Activated effector memory CD4-positive, alpha-beta T cell treated with Interleukin-2 at 50 U/mL for 16 hours (primary cell): ENCODE data around the gene KIF16B.
"Not testable (repeated sequence)": the region's sequence is repeated elsewhere in the genome, so short reads cannot be mapped to it uniquely, and the experiment has no call there.

Experiments
- DNase-seq: peaks from one replicate; pipeline ENCODE4 v3.0.0-alpha.2; 2020

The KIF16B gene

GRCh38 chr20:16472045-16472872, 101.0 kb downstream of the KIF16B start:
- DNase-seq, result no peak

- no peak for DNase-seq
Measured at GRCh38 chr20:16469395-16469905, 103.8 kb downstream of the KIF16B start.

GRCh38 chr20:16462711-16463110, 110.5 kb downstream of the KIF16B start:
- no peak for DNase-seq

GRCh38 chr20:16459019-16459700, 114.1 kb downstream of the KIF16B start:
- DNase-seq, result no peak

GRCh38 chr20:16457514-16457913, 115.7 kb downstream of the KIF16B start:
- DNase-seq, result no peak

GRCh38 chr20:16455324-16455723, 117.9 kb downstream of the KIF16B start:
- no peak for DNase-seq

GRCh38 chr20:16451982-16452381, 121.3 kb downstream of the KIF16B start:
- DNase-seq, result no peak

GRCh38 chr20:16451001-16451400, 122.2 kb downstream of the KIF16B start:
- no peak for DNase-seq

- DNase-seq, result no peak
Measured at GRCh38 chr20:16446991-16447390, 126.3 kb downstream of the KIF16B start.

GRCh38 chr20:16446246-16446645, 127.0 kb downstream of the KIF16B start:
- no peak for DNase-seq

GRCh38 chr20:16445482-16445881, 127.8 kb downstream of the KIF16B start:
- DNase-seq, result no peak

- no peak for DNase-seq
Measured at GRCh38 chr20:16444057-16444777, 129.0 kb downstream of the KIF16B start.

GRCh38 chr20:16441546-16442164, 131.6 kb downstream of the KIF16B start:
- DNase-seq, result no peak

GRCh38 chr20:16440686-16441085, 132.6 kb downstream of the KIF16B start:
- DNase-seq, result no peak

GRCh38 chr20:16439540-16439939, 133.7 kb downstream of the KIF16B start:
- DNase-seq, result not testable (repeated sequence)

- no peak for DNase-seq
Measured at GRCh38 chr20:16438100-16438499, 135.1 kb downstream of the KIF16B start.

- no peak for DNase-seq
Measured at GRCh38 chr20:16437387-16437996, 135.8 kb downstream of the KIF16B start.

GRCh38 chr20:16434062-16434664, 139.1 kb downstream of the KIF16B start:
- peak; percentile 2 for DNase-seq

- DNase-seq, result no peak
Measured at GRCh38 chr20:16433293-16433580, 140.0 kb downstream of the KIF16B start.

- DNase-seq, result no peak
Measured at GRCh38 chr20:16432466-16433292, 140.6 kb downstream of the KIF16B start.

- no peak for DNase-seq
Measured at GRCh38 chr20:16428112-16428511, 145.1 kb downstream of the KIF16B start.
